K562 (cell line): ENCODE measurements around the gene NMT2. TPM values are rescaled to one million over a fixed set of nuclear protein-coding genes. Genes with fewer than 3 reads are reported as not detected.

Experiments used
- ATAC-seq: fragments of 200-7000 bp; cut with Tn5 transposase; 3 replicates; pipeline ENCODE4 v1.9.1; 2020; ENCODE audit warnings: moderate library complexity
- BruUV-seq: library from RNA; stranded (reverse); fragments of 400-500 nt; replicated peaks from 2 replicates; lab custom pipeline; 2021; lab: Mats Ljungman, UMichigan
- CTCF ChIA-PET: fragments of 300-600 bp; formaldehyde crosslinking; extraction: SDS; loops from one replicate; lab custom pipeline; 2021; ENCODE audit warnings: low intra/inter-chr PET ratio; lab: Yijun Ruan, JAX
- POLR2A ChIA-PET: fragments of 300-600, 350-650 bp; sonication (Branson Sonifier 250); formaldehyde crosslinking; extraction: SDS; loops from one replicate; lab custom pipeline; 2021; ENCODE audit warnings: antibody characterized with exemption, inconsistent platforms; lab: Yijun Ruan, JAX
- DNase-seq, 4 experiments: peaks; one replicate each; pipeline versions ENCODE4 v3.0.0 to v3.0.0-alpha.2; 2011 to 2018; ENCODE audit warnings: low spot score in 3 of 4, mixed read lengths in 3 of 4; ENCODE audit errors: extremely low read depth in 1 of 4
- FAIRE-seq: peaks from 2 replicates; lab custom pipeline; 2011; peaks lifted over from hg19 to GRCh38; lab: Jason Lieb, UNC
- H2AFZ ChIP-seq: 2 replicates; pipeline ENCODE4 v1.6.0; 2011; ENCODE audit warnings: low read depth, low read length, control low read depth, inconsistent platforms
- H3K27ac ChIP-seq: fragments of 200-600 bp; 3 replicates; pipeline ENCODE4 v1.8.0; 2011; ENCODE audit warnings: low read depth, mild to moderate bottlenecking, control low read depth, inconsistent platforms, low read length, moderate library complexity, mixed read lengths; ENCODE audit errors: extremely low read depth
- H3K27me3 ChIP-seq, 2 experiments: fragments of 300-600 bp in 1 of 2; 2 replicates in 1 of 2; 3 replicates in 1 of 2; pipeline versions ENCODE4 v1.6.0 to v1.8.0; 2011; ENCODE audit warnings: inconsistent platforms in 2 of 2, low read length in 2 of 2, mild to moderate bottlenecking in 1 of 2, mixed read lengths in 1 of 2, moderate library complexity in 1 of 2; ENCODE audit not compliant: control insufficient read depth in 2 of 2, insufficient read depth in 2 of 2
- H3K36me3 ChIP-seq: fragments of 300-600 bp; 3 replicates; pipeline ENCODE4 v1.8.0; 2011; ENCODE audit warnings: mild to moderate bottlenecking, low read length, inconsistent platforms; ENCODE audit not compliant: control insufficient read depth, insufficient read depth
- H3K4me1 ChIP-seq, 2 experiments: fragments of 200-600 bp in 1 of 2; replicated peaks in 1 of 2; 2 replicates in 1 of 2; 3 replicates in 1 of 2; pipeline versions ENCODE4 v1.5.1 to v1.8.0; 2011; ENCODE audit warnings: inconsistent platforms in 2 of 2, low read length in 2 of 2, mild to moderate bottlenecking in 1 of 2, mixed read lengths in 1 of 2, moderate library complexity in 1 of 2; ENCODE audit not compliant: control insufficient read depth in 2 of 2, insufficient read depth in 2 of 2
- H3K4me2 ChIP-seq: 2 replicates; pipeline ENCODE4 v1.6.1; 2011; ENCODE audit warnings: low read length, control low read depth, inconsistent platforms, mixed read lengths; ENCODE audit not compliant: insufficient read depth
- H3K4me3 ChIP-seq: fragments of 200-600 bp; sonication (generic), shearing (Covaris generic); 2 replicates; pipeline ENCODE4 v1.5.1; 2016; ENCODE audit warnings: control low read depth, inconsistent platforms
- H3K79me2 ChIP-seq: fragments of 200-600 bp; 3 replicates; pipeline ENCODE4 v1.8.0; 2011; ENCODE audit warnings: low read length, inconsistent platforms; ENCODE audit not compliant: control insufficient read depth, insufficient read depth
- H3K9ac ChIP-seq, 2 experiments: 2 replicates each; pipeline versions ENCODE4 v1.6.0 to v1.6.1; 2011; ENCODE audit warnings: low read depth in 2 of 2, low read length in 2 of 2, control low read depth in 1 of 2, inconsistent platforms in 1 of 2, mild to moderate bottlenecking in 1 of 2, mixed read lengths in 1 of 2; ENCODE audit not compliant: insufficient read depth in 1 of 2
- H3K9me1 ChIP-seq: one replicate; pipeline ENCODE4 v1.6.0; 2011; ENCODE audit warnings: inconsistent platforms, mild to moderate bottlenecking, low read length, moderate library complexity; ENCODE audit not compliant: control insufficient read depth, insufficient read depth
- H3K9me3 ChIP-seq: replicated peaks from 2 replicates; pipeline ENCODE4 v1.5.1; 2011; ENCODE audit warnings: low read depth, low read length, inconsistent platforms; ENCODE audit not compliant: control insufficient read depth, insufficient read depth
- H4K20me1 ChIP-seq: replicated peaks from 2 replicates; pipeline ENCODE4 v1.6.1; 2011; ENCODE audit warnings: low read length, inconsistent platforms, mixed read lengths; ENCODE audit not compliant: control insufficient read depth, insufficient read depth
- ATF3 ChIP-seq, 2 experiments: fragments of 450-650 bp in 1 of 2; sonication (generic) in 1 of 2; formaldehyde crosslinking in 1 of 2; IDR thresholded peaks in 1 of 2; conservative IDR thresholded peaks in 1 of 2; 2 replicates each; pipeline versions ENCODE4 v1.6.1 to v1.8.1; 2016 to 2023; ENCODE audit warnings: mild to moderate bottlenecking in 2 of 2, moderate library complexity in 2 of 2, inconsistent platforms in 1 of 2, missing genetic modification reagents in 1 of 2
- BMI1 ChIP-seq: fragments of 150-350 bp; IDR thresholded peaks from 2 replicates; pipeline ENCODE4 v1.6.1; 2014; ENCODE audit warnings: low read length
- BRD9 ChIP-seq: fragments of 450-650 bp; IDR thresholded peaks from 2 replicates; pipeline ENCODE4 v1.6.1; 2018; ENCODE audit warnings: low read depth; ENCODE audit not compliant: partially characterized antibody
- CREB5 ChIP-seq: fragments of 250-450 bp; sonication (Bioruptor Pico); IDR thresholded peaks from 2 replicates; pipeline ENCODE4 v1.5.0; 2020; ENCODE audit warnings: mild to moderate bottlenecking
- ESRRA ChIP-seq: fragments of 450-650 bp; IDR thresholded peaks from 2 replicates; pipeline ENCODE4 v1.6.1; 2014; ENCODE audit warnings: low read depth, mild to moderate bottlenecking, moderate library complexity, borderline replicate concordance
- FOSL1 ChIP-seq: fragments of 200-800 bp; sonication (Bioruptor generic); conservative IDR thresholded peaks from 2 replicates; pipeline ENCODE4 v1.6.1; 2016; ENCODE audit warnings: missing genetic modification characterization, missing compliant biosample characterization
- JUND ChIP-seq, 2 experiments: IDR thresholded peaks; 2 replicates in 1 of 2; 3 replicates in 1 of 2; pipeline ENCODE4 v1.6.1; 2011; ENCODE audit warnings: borderline replicate concordance in 2 of 2, low read depth in 2 of 2, low read length in 2 of 2, improper control_type of control experiment in 1 of 2, missing biosample characterization in 1 of 2, missing genetic modification characterization in 1 of 2, missing genetic modification reagents in 1 of 2
- LCOR ChIP-seq: sonication (generic); formaldehyde crosslinking; IDR thresholded peaks from 2 replicates; pipeline ENCODE4 v1.8.0; 2022; ENCODE audit warnings: mild to moderate bottlenecking, missing genetic modification reagents
- MIER1 ChIP-seq: fragments of 450-650 bp; IDR thresholded peaks from 2 replicates; pipeline ENCODE4 v1.6.1; 2016; ENCODE audit warnings: antibody characterized with exemption, mild to moderate bottlenecking, low read depth
- MNT ChIP-seq, 2 experiments: fragments of 450-650 bp; conservative IDR thresholded peaks; 2 replicates each; pipeline ENCODE4 v1.6.1; 2017; ENCODE audit warnings: mild to moderate bottlenecking in 2 of 2, moderate library complexity in 2 of 2
- POLR2AphosphoS5 ChIP-seq: IDR thresholded peaks from 2 replicates; pipeline ENCODE4 v1.6.1; 2011; ENCODE audit warnings: mild to moderate bottlenecking, low read depth, low read length, moderate library complexity; ENCODE audit not compliant: control insufficient read depth, insufficient read depth
- SMARCA4 ChIP-seq: fragments of 450-650 bp; IDR thresholded peaks from 2 replicates; pipeline ENCODE4 v1.6.1; 2016
- SP1 ChIP-seq: sonication (generic); formaldehyde crosslinking; IDR thresholded peaks from 2 replicates; pipeline ENCODE4 v1.8.1; 2022; ENCODE audit warnings: mild to moderate bottlenecking, missing genetic modification reagents
- TEAD1 ChIP-seq, 2 experiments: fragments of 450-650 bp in 1 of 2; sonication (generic) in 1 of 2; formaldehyde crosslinking; IDR thresholded peaks; 2 replicates each; pipeline versions ENCODE4 v1.4.0 to v1.8.0; 2020 to 2022; ENCODE audit warnings: mild to moderate bottlenecking in 2 of 2, missing genetic modification reagents in 1 of 2
- U2AF1 ChIP-seq: fragments of 200-400 bp; formaldehyde crosslinking; optimal IDR thresholded peaks from 2 replicates; pipeline ENCODE3; 2017; ENCODE audit warnings: mild to moderate bottlenecking, low read depth, low read length, moderate library complexity
- ZBTB1 ChIP-seq: sonication (generic); formaldehyde crosslinking; IDR thresholded peaks from 2 replicates; pipeline ENCODE4 v1.8.1; 2023; ENCODE audit warnings: missing genetic modification reagents, low read depth, mild to moderate bottlenecking, borderline replicate concordance
- ZNF197 ChIP-seq: fragments of 200-800 bp; sonication (Bioruptor generic); IDR thresholded peaks from 2 replicates; pipeline ENCODE4 v1.6.1; 2016; ENCODE audit warnings: low read depth, missing genetic modification characterization, missing compliant biosample characterization
- ZNF586 ChIP-seq: fragments of 450-650 bp; formaldehyde crosslinking; conservative IDR thresholded peaks from 2 replicates; pipeline ENCODE4 v1.4.0; 2020; ENCODE audit warnings: mild to moderate bottlenecking, moderate library complexity
- WGBS: fragments of 100-300 bp; shearing (Covaris generic); methylation state at CpG from one replicate; pipeline ENCODE4 v1.1.6; 2016; ENCODE audit warnings: low coverage, mixed read lengths; ENCODE audit not compliant: insufficient coverage; ENCODE audit errors: missing lambda C conversion rate; 5-methylcytosine and 5-hydroxymethylcytosine counted together
- in situ Hi-C: fragments of 300-500 bp; cut with MboI; formaldehyde crosslinking; loops from 4 replicates; pipeline ENCODE4 v1.15.0; 2018; ENCODE audit warnings: inconsistent platforms, mixed read lengths
- intact Hi-C: fragments of 100-400 bp; cut with micrococcal nuclease; formaldehyde crosslinking; loops from 2 replicates; pipeline ENCODE4 v1.14.2; 2022
- polyA plus RNA-seq, 8 experiments: library from polyadenylated mRNA; depleted of rRNA in 4 of 8; stranded (reverse) in 5 of 8; unstranded in 3 of 8; fragments of >200 nt; fragmentation: Nextera tagmentation in 2 of 8; fragmentation: Illumina TruSeq in 1 of 8; extraction: Ambion mirVana in 2 of 8; extraction: Trizol in 1 of 8; gene quantifications; 2 replicates each; pipeline versions ENCODE4 v1.2.1 to v1.2.3, GENCODE V29; 2011 to 2014; ENCODE audit warnings: inconsistent platforms in 1 of 8, missing spikeins in 1 of 8
- total RNA-seq, 7 experiments: library from RNA; depleted of rRNA in 6 of 7; stranded (reverse); fragments of >200 nt in 6 of 7; fragmentation: Illumina TruSeq in 2 of 7; extraction: Trizol in 2 of 7; gene quantifications; 2 replicates each; pipeline versions ENCODE4 v1.2.1 to v1.2.3, GENCODE V29; 2011 to 2021; ENCODE audit warnings: low replicate concordance in 1 of 7

Gene NMT2
- total and polyA plus RNA-seq, 9 of the 15 experiments (the other 6 are each of a cell fraction or from before 2014, with no cell fraction given) = 5.2 to 15.9 (median 10.8) TPM

GRCh38 chr10:15211464-15211979 is 43.0 kb upstream of the NMT2 start:
- no TSS peak for BruUV-seq
- Histone ChIP-seq H3K27me3 (peaks cover 0 to 35% of the 10 kb centered on the region in 2 experiments; a peak in 2 of 5 replicates), H3K4me1 (no peaks in the 10 kb centered on the region), H3K9ac (no peak overlapping the region), H4K20me1 (no peaks in the 10 kb centered on the region), H2AFZ (no peak overlapping the region), H3K79me2 (no peaks in the 10 kb centered on the region), H3K4me2 (no peak overlapping the region), H3K36me3 (no peaks in the 10 kb centered on the region), H3K27ac (no peak overlapping the region), H3K4me3 (no peak overlapping the region), H3K9me3 (no peaks in the 10 kb centered on the region), H3K9me1 (no peaks in the 10 kb centered on the region)
- 18% methylated on average over 6 of the region's 6 CpGs for WGBS
- DNase-seq (no peak), ATAC-seq (no peak), FAIRE-seq (no peak)
- in situ Hi-C loops (no loop called here), intact Hi-C loops (no loop called here)
- CTCF ChIA-PET = no interaction called here
- POLR2A ChIA-PET = interaction anchor here (1.0 kb wide), 1 partner anchor 9 kb away, joined by 3 read pairs; no protein-coding TSS in a partner anchor
- no peak for TF ChIP-seq POLR2AphosphoS5
- TF ChIP-seq CREB5 (CRISPR knock-in tag) = no peak
- no peak for TF ChIP-seq BRD9
- TF ChIP-seq ZNF197 (CRISPR knock-in tag) = no peak
- no peak for TF ChIP-seq SMARCA4
- no peak for TF ChIP-seq ESRRA
- TF ChIP-seq LCOR (CRISPR knock-in tag) = no peak
- peak; percentile 26; the same call in 1 of the 2 replicates for TF ChIP-seq ATF3 (IDR thresholded peaks at IDR 0.05)
- no peak for TF ChIP-seq ATF3 (CRISPR knock-in tag; conservative IDR thresholded peaks at IDR 0.05)
- TF ChIP-seq BMI1 = no peak
- no peak for TF ChIP-seq JUND (IDR thresholded peaks at IDR 0.05; ENCODE audit: borderline replicate concordance, low read depth, low read length)
- 0 out of 3 replicates have a peak, but pooled peaks have one; percentile 24 for TF ChIP-seq JUND (tag; IDR thresholded peaks at IDR 0.05; ENCODE audit: borderline replicate concordance, low read depth, low read length)
- TF ChIP-seq ZBTB1 = no peak
- TF ChIP-seq FOSL1 (tag) = peak; percentile 54
- no peak for TF ChIP-seq U2AF1
- no peak for TF ChIP-seq MNT (conservative IDR thresholded peaks at IDR 0.05)
- TF ChIP-seq MIER1 = no peak
- TF ChIP-seq ZNF586 (CRISPR knock-in tag) = no peak
- no peak for TF ChIP-seq TEAD1 (CRISPR knock-in tag; IDR thresholded peaks at IDR 0.05)
- TF ChIP-seq SP1 (CRISPR knock-in tag) = no peak
